K562 (cell line): Measurements from ENCODE around the gene GSTM5. TPM values are rescaled to one million over a fixed set of nuclear protein-coding genes. Genes with fewer than 3 reads are reported as not detected.

Experiments
- CBFA2T3 ChIP-seq: fragments of 450-650 bp; IDR thresholded peaks from 2 replicates; pipeline ENCODE4 v1.6.1; 2017
- CBX3 ChIP-seq, 2 experiments: IDR thresholded peaks; 1 replicate in 1 of 2; 2 replicates in 1 of 2; pipeline ENCODE4 v1.6.1; 2012; ENCODE audit warnings: inconsistent platforms in 2 of 2, low read length in 2 of 2, borderline replicate concordance in 1 of 2, control low read depth in 1 of 2
- MGA ChIP-seq: fragments of 450-650 bp; IDR thresholded peaks from 2 replicates; pipeline ENCODE4 v1.6.1; 2016; ENCODE audit warnings: mild to moderate bottlenecking, moderate library complexity
- PML ChIP-seq: IDR thresholded peaks from 2 replicates; pipeline ENCODE4 v1.6.1; 2012; ENCODE audit warnings: low read length, inconsistent platforms
- SMARCC2 ChIP-seq: fragments of 450-650 bp; IDR thresholded peaks from 2 replicates; pipeline ENCODE4 v1.6.1; 2017; ENCODE audit warnings: antibody characterized with exemption, moderate library complexity, mild to moderate bottlenecking, low read depth
- ZKSCAN1 ChIP-seq: fragments of 150-350 bp; IDR thresholded peaks from 2 replicates; pipeline ENCODE4 v1.6.1; 2016; ENCODE audit warnings: low read depth, low read length
- ZSCAN32 ChIP-seq: fragments of 450-650 bp; formaldehyde crosslinking; IDR thresholded peaks from 2 replicates; pipeline ENCODE4 v1.4.0; 2020; ENCODE audit warnings: mild to moderate bottlenecking, moderate library complexity
- polyA plus RNA-seq, 8 experiments: library from polyadenylated mRNA; depleted of rRNA in 4 of 8; stranded (reverse) in 5 of 8; unstranded in 3 of 8; fragments of >200 nt; fragmentation: Nextera tagmentation in 2 of 8; fragmentation: Illumina TruSeq in 1 of 8; extraction: Ambion mirVana in 2 of 8; extraction: Trizol in 1 of 8; gene quantifications; 2 replicates each; pipeline versions ENCODE4 v1.2.1 to v1.2.3, GENCODE V29; 2011 to 2014; ENCODE audit warnings: inconsistent platforms in 1 of 8, missing spikeins in 1 of 8
- total RNA-seq, 7 experiments: library from RNA; depleted of rRNA in 6 of 7; stranded (reverse); fragments of >200 nt in 6 of 7; fragmentation: Illumina TruSeq in 2 of 7; extraction: Trizol in 2 of 7; gene quantifications; 2 replicates each; pipeline versions ENCODE4 v1.2.1 to v1.2.3, GENCODE V29; 2011 to 2021; ENCODE audit warnings: low replicate concordance in 1 of 7
- TF ChIP-seq, protein P1 (sequence below): sonication (generic); formaldehyde crosslinking; IDR thresholded peaks from 2 replicates; pipeline ENCODE4 v1.8.1; 2023; ENCODE audit warnings: mild to moderate bottlenecking, missing genetic modification reagents
- TF ChIP-seq, protein P2 (sequence below), 2 experiments: fragments of 250-450 bp in 1 of 2; fragments of 450-650 bp in 1 of 2; sonication (Bioruptor Pico) in 1 of 2; IDR thresholded peaks; 2 replicates each; pipeline versions ENCODE4 v1.6.1 to v1.8.0; 2016 to 2021; ENCODE audit warnings: mild to moderate bottlenecking in 2 of 2, moderate library complexity in 2 of 2, missing compliant biosample characterization in 1 of 2, missing genetic modification characterization in 1 of 2

Gene GSTM5
- total and polyA plus RNA-seq, 9 of the 15 experiments (the other 6 are each of a cell fraction or from before 2014, with no cell fraction given), result not detected

- TF ChIP-seq, protein P1, sequence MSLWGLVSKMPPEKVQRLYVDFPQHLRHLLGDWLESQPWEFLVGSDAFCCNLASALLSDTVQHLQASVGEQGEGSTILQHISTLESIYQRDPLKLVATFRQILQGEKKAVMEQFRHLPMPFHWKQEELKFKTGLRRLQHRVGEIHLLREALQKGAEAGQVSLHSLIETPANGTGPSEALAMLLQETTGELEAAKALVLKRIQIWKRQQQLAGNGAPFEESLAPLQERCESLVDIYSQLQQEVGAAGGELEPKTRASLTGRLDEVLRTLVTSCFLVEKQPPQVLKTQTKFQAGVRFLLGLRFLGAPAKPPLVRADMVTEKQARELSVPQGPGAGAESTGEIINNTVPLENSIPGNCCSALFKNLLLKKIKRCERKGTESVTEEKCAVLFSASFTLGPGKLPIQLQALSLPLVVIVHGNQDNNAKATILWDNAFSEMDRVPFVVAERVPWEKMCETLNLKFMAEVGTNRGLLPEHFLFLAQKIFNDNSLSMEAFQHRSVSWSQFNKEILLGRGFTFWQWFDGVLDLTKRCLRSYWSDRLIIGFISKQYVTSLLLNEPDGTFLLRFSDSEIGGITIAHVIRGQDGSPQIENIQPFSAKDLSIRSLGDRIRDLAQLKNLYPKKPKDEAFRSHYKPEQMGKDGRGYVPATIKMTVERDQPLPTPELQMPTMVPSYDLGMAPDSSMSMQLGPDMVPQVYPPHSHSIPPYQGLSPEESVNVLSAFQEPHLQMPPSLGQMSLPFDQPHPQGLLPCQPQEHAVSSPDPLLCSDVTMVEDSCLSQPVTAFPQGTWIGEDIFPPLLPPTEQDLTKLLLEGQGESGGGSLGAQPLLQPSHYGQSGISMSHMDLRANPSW, result no peak
- TF ChIP-seq CBFA2T3 (peak; percentile 96), ZKSCAN1 (no peak), CBX3 (IDR thresholded peaks at IDR 0.05; ENCODE audit: borderline replicate concordance in 1 of 2, low read length in 2 of 2) (peak in 1 of 2 experiments; percentile 71; a peak in 2 of 3 replicates), SMARCC2 (peak; percentile 84), PML (peak; percentile 71), ZSCAN32 (CRISPR knock-in tag) (no peak), MGA (no peak)
- TF ChIP-seq, protein P2, sequence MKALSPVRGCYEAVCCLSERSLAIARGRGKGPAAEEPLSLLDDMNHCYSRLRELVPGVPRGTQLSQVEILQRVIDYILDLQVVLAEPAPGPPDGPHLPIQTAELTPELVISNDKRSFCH (CRISPR knock-in tag; IDR thresholded peaks at IDR 0.05), result no peak
- TF ChIP-seq, protein P2 (tag; IDR thresholded peaks at IDR 0.05), result peak; percentile 33; the same call in 1 of the 2 replicates
Observed at GRCh38 chr1:109725510-109725909, 13.5 kb downstream of the GSTM5 start (continued).
